Pons (tissue), 1 donor: ENCODE results near the gene EFCAB12.
"Not testable (repeated sequence)": the region's sequence is repeated elsewhere in the genome, so short reads cannot be mapped to it uniquely, and the experiment has no call there.

ENCODE experiments used
- DNase-seq: peaks from one replicate; pipeline ENCODE4 v3.0.0-alpha.2; 2016; ENCODE audit warnings: low spot score

EFCAB12 gene

DNA sequence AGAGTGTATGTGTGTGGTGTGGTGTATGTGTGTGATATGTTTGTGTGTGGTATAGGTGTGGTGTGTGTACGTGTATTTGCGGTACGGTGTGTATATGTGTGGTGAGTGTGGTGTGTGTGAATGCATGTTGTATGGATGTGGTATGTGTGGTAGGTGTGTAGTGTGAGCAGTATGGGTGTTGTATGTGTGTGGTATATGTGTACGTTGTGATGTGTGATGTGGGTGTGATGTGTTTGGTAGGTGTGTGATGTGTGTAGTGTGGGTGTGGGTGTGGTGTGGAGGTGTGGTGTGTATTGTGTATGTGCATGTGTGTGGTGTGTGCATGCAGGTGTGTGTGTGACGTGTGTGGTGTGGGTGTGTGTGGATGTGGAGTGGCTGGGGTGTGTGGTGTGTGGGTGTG lies 58.7 kb downstream of the EFCAB12 start:
- no peak for DNase-seq

DNA sequence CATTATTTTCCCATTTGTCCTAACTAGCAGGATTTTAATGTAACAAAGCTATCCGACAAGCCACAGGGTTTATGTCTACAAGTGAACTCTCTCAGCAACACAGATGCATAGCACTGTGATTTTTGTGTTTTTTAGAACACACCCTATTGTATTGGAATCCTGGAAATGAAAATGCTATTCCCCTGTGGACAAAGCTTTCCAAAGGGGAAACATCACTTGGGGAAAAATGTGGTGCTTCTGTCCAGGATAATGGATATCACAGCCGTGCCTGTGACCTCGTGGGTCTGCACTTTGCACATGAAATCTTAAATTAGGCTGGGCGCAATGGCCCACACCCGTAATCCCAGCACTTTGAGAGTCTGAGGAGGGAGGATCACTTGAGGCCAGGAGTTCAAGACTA lies 60.6 kb downstream of the EFCAB12 start:
- no peak for DNase-seq

DNA sequence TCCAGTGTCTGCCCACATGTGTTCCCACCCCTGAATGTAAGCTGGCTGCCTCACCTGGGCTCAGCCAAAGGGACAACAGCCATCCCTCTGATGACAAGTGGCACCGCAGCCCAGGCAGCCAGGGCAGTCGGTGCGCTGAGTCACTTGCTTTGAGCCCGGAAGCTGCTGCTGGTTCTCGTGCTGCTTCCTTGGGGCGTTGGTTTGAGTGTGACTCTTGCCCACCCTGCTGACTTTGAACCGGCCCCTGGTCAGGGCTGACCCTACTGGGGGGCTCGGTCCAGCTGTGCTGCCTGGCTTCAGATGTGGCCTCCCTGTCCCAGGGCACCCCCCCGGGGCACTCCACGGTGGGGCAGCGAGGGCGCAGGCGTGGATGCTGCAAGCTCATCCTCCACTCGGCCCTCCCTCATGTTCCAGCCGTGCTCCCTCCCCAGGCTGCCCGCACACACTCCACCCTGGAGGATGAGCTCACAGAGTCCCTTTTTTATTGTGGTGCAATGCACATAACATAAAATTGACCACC lies 62.1 kb downstream of the EFCAB12 start:
- DNase-seq: no peak

DNA sequence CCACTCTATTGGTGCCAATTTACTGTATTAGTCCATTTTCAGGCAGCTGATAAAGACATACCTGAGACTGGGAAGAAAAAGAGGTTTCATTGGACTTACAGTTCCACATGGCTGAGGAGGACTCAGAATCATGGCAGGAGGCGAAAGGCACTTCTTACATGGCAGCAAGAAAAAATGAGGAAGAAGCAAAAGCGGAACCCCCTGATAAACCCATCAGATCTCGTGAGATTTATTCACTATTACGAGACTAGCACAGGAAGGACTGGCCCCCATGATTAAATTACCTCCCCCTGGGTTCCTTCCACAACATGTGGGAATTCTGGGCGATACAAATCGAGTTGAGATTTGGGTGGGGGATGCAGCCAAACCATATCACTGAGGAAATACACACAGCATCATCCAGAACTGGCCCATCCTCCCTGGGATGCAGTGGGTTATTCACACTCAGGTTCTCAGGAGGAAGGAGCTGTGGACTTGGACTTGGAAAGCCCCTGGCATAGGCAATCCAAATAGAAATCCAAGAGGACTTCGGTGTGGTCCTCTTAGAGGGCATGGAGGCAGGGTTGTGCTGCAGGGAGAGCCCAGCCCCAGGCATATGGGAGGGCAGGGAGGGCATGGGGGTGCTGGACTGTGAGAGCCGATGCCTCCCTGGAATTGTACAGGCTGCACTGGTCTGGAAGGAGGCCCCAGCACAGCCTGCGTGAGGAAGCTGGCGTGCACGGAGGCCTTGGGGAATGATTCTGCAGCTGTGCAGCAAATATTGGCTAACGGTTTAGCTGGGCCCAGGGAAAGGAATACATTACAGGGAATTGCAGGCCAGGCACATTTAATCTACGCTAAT lies 62.9 kb downstream of the EFCAB12 start:
- no peak for DNase-seq

DNA sequence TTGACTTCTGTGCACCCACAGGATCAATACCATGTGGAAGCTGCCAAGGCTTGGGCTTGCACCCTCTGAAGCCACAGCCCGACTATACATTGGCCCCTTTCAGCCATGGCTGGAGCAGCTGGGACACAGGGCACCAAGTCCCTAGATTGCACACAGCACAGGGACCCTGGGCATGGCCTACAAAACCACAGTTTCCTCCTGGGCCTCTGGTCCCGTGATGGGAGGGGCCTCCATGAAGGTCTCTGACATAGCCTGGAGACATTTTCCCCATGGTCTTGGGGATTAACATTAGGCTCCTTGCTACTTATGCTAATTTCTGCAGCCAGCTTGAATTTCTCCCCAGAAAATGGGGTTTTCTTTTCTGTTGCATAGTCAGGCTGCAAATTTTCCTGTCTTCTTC lies 63.6 kb downstream of the EFCAB12 start:
- DNase-seq: not testable (repeated sequence)

DNA sequence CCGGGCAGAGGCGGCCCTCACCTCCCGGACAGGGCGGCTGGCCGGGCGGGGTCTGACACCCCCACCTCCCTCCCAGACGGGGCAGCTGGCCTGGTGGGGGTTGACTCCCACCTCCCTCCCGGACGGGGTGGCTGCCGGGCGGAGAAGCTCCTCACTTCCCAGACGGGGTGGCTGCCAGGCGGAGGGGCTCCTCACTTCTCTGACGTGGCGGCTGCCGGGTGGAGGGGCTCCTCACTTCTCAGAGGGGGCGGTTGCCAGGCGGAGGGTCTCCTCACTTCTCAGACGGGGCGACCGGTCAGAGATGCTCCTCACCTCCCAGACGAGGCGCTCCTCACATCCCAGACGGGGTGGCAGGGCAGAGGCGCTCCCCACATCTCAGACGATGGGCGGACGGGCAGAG lies 65.1 kb downstream of the EFCAB12 start:
- DNase-seq: not testable (repeated sequence)

DNA sequence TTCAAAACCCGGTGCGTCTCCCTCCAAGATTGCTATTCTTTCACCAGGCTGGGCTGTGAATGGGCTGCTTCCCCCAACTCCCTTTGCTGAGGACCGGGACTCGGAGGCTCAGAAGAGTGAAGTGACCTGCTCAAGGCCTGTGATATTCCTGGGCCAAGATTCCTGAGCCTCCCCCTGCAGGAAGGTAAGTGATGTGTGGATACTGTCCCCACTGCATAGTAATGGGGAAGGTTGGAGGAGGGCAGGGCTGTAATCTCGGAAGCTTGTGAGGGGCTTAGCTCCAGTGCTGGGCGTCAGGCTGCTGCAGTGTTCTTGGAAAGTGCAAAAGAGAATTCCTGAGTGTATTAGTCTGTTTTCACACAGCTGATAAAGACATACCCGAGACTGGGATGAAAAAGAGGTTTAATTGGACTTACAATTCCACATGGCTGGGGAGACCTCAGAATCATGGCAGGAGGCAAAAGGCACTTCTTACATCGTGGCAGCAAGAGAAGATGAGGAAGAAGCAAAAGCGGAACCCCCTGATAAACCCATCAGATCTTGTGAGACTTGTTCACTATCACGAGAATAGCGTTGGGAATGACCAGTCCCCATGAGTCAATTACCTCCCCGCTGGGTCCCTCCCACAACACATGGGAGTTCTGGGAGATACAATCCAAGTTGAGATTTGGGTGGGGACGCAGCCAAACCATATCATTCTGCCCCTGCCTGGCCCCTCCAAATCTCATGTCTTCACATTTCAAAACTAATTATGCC lies 67.6 kb downstream of the EFCAB12 start:
- DNase-seq: no peak

DNA sequence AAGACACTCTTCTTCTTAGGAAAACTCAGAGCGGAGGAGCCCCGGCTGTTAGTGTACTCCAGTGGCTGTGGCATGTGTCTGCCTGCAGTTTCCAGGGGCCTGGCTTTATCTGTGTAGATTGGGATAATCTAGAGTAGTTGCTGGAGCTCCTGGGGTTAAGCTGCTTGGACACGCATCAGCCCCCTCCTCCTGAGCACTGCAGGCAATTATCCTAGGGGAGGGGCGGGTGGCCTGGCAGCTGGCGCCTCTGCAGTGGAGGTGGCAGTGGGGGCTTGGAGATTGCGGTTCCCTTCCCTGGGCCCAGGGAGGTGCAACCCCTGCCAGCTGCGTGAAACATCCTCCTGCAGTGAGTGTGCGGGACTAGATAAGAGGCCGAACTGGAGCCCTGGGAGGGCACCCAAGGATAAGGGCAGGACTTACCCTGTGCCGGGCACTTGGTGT lies 68.2 kb downstream of the EFCAB12 start:
- DNase-seq: no peak

DNA sequence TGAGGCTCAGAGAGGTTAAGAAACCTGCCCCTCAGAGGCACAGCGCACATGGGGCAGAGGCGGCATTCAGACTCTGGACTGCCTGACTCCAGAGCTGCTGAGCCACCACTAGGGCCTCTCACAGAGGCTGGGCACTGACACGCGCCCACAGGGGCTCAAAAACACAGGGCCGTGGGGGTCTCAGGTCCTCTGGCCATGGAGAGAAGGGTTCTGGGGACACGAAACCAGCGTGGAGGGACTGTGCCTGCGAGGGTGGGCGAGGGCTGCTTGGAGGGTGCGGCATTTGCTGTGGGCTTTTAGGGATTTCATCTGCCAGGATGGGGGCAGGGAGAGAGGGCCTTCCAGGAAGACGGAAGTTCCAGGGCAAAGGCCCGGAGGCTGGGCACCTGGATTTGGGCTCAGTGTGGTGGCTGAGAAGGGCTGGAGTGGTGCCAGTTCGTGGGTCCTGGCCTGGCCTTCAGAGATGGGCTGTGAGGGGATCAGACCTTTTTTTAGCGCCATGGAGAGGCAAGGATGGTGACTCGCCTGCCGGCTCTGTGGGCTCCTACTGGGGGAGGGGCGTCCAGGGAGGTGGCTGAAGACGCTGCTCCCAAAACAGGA lies 69.6 kb downstream of the EFCAB12 start:
- DNase-seq: no peak

DNA sequence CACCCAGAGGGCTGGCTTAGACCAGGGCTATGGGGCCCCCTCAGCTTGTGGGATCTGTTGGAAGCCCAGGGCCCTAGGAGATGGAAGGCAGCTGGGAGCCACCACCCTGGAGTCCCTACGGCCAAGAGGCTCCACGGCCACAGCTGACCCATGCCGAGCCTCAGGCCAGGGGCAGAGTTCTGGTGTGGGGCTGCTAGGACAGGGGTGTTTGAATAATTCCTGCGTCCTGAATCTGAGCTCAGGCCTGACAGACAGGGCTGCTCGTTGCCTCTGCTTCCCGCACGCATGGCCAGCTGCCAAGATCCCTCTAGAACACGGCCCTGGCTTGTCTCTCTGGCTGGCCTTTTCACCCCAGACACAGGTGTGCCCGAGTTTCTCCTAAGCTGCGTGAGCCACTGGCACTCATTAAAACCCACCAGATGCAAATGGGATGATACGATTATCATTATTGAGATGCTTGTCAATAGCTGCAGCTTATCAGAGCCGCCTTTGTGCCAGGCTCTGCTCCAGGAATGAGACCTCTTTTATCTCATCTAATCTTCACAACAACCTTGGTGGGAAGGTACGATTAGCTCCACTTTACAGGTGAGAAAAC lies 70.2 kb downstream of the EFCAB12 start:
- no peak for DNase-seq

DNA sequence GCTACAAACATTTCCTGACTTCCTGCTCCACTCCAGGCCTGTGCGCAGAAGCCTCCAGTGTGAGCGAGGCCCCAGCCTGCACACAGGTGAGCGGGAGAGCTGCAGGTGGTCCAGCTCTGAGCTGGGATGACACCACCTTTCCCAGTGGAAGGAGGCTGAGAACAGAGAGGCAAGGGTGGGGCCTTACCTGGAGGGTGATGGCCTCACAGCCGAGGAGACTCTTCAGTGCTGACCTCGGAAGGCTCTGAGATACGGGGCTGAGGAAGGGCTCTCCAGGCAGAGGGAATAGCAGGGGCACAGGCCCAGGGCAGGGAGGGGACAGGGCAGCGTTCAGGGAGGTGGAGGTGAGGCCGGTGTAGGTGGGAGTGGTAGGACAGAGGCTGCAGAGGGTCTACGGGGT lies 70.8 kb downstream of the EFCAB12 start:
- DNase-seq: no peak

DNA sequence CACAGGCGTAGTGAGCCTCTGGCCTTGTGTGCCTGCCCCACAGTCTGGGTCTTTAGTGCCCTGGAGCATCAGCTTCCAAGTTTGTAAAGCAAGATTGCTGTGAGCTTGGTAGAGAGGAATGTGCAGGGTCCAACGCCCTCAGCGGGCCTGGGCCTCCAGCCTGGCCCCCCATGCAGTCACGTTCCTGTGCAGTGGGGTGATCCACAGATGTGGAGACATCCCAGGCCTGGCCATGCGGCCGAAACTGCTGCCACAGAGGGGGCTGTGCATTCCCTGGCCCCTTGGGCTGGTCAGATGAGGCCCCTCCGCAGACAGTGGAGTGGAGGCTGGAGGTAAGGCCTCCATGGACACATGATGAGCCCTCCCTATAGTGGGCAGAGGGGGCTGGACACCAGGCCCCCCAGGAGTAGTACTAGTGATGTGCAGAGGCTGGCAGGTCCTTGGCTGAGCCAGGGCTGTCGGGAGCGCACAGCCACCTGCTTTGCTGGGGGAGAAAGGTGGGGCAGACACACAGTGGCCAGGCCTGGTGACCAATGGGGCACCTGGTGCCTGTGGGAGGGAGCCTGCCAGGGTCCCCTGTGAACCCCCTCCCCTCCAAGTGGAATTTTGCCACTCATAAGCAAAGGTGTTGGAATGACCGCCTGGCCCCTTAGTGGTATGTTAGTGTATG lies 71.5 kb downstream of the EFCAB12 start:
- DNase-seq: no peak

DNA sequence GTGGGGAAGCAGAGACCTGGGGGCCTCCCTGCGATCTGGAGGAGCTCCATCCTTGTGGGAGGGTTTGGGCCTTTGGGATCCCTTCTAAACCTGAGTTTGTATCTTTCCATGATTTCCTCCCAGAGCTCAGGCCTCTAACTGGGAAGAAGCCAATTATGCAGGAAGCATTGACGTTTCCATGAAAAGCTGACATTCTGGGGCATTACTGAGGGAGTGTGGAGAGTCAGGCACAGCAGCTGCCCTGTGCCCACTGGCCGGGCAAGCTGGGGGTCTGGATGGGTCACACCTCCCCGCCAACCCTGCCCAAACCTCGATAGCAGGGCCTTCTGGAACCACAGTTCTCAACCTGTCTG lies 74.9 kb downstream of the EFCAB12 start:
- DNase-seq: no peak

DNA sequence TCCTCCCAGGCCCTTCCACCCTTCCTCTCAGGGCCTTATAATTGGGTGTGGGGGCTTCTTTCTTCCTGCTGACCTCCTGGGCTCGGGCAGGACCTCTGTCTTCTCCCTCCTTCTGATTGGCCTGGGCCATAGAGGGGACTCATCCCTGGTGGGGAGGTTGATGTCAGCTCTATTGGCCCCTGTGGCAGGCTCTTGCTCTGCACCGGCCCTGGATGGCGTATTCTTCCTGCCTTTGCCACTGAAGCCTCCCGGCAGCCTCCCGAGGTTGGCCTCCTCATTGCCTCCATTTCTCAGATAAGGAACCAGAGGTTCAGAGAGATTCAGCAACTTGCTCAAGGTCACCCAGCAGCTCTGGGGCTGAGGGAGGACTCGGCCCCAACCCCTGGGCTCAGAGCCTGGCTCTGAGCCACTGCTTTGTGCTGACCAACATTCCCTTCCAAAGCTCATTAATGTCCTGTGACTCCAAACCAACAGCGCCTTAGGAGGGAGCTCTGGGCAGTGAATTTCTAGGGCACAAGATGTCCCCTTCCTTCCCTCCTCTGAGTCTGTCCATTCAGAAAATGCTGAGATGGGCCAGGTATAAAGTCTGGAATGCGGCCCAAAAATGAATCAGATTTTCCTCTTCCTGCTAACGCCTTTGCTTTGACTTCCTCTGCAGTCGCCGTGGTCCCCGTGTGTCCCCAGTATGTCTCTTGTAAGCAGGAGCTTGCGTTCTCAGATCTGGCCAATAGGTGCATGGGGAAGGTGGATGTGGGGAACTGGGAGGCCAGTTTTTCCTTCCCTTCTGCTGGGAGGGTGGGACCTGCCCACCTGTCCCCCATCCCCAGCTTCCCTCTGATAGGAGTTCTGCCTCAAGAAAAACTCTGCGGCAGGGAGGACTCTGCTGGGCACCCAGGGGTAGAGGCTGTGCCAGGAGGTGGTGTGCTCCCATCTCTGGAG lies 75.5 kb downstream of the EFCAB12 start:
- no peak for DNase-seq

DNA sequence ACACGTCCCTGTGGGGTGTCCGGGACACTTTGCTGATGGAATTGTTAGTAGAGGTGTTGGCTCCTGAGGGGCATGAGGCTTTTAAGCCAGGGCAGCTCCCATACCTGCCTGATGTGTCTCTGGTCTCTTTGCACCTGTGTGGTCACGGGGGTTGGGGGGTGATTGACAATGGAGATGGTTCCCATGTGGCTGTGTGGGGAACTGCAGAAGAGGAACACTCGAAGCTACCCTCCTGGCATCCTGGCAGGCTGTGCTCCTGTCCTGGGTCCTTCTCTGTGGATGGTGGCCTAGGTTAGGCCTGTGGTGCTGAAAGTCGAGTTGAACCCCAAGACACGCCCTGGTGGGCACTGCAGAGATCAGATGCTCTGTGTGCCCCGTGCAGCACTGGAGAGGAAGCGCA lies 76.4 kb downstream of the EFCAB12 start:
- DNase-seq: no peak
